Mammary epithelial cell (primary cell): Measurements from ENCODE around the gene GON7.

ENCODE experiments used
- CTCF ChIP-seq, 2 donors: IDR thresholded peaks in 1 of 2; conservative IDR thresholded peaks in 1 of 2; 2 replicates each; pipeline ENCODE4 v1.5.1; 2011 to 2012; ENCODE audit warnings: inconsistent platforms in 2 of 2, low read length in 2 of 2, mild to moderate bottlenecking in 2 of 2, control low read depth in 1 of 2, low read depth in 1 of 2; ENCODE audit not compliant: insufficient read depth in 1 of 2; ENCODE audit errors: extremely low read depth in 1 of 2
- EZH2 ChIP-seq: IDR thresholded peaks from 2 replicates; pipeline ENCODE4 v1.6.1; 2012; ENCODE audit warnings: low read length, inconsistent platforms, borderline replicate concordance

GRCh38 chr14:93163564-93163963, 43.3 kb downstream of the GON7 start:
- TF ChIP-seq CTCF (conservative IDR thresholded peaks at IDR 0.05 in 1 of 2, IDR thresholded peaks at IDR 0.05 in 1 of 2; ENCODE audit: extremely low read depth in 1 of 2, insufficient read depth in 1 of 2, low read depth in 1 of 2, low read length in 2 of 2) (no peak), EZH2 (no peak)
